COLO829 (cell line): Measurements from ENCODE around the gene GFRA1.
A peak's percentile ranks its signal among the peaks of the same experiment; 100 is the strongest.
"Not testable (repeated sequence)": the region's sequence is repeated elsewhere in the genome, so short reads cannot be mapped to it uniquely, and the experiment has no call there.

ENCODE experiments used
- DNase-seq: peaks from one replicate; pipeline ENCODE4 v3.0.0; 2012; ENCODE audit warnings: low spot score

The GFRA1 gene

GRCh38 chr10:116195583-116195982 is 77.4 kb downstream of the GFRA1 start:
- no peak for DNase-seq

- DNase-seq: no peak
Measured at GRCh38 chr10:116195039-116195438, 78.0 kb downstream of the GFRA1 start.

GRCh38 chr10:116194061-116194460 is 78.9 kb downstream of the GFRA1 start:
- DNase-seq: no peak

DNA sequence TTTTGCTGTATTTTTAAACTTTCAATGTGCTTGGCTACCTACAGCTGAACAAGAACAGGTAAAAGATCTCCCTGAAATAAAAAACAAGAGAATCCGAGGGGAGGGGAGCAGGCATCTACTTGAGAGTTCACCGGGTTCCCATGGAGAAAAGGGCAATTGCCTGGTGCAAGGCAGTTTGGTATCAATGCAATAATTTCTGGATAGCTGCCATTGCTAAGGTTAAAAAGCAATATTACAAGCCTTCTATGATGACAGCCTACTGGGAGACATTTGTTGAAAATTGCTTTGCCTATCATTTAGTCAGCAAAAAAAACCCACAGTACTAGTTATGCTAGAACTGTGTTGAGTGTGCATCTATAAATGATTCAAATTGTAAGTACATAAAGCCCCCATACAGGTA is 82.1 kb downstream of the GFRA1 start:
- no peak for DNase-seq

DNA sequence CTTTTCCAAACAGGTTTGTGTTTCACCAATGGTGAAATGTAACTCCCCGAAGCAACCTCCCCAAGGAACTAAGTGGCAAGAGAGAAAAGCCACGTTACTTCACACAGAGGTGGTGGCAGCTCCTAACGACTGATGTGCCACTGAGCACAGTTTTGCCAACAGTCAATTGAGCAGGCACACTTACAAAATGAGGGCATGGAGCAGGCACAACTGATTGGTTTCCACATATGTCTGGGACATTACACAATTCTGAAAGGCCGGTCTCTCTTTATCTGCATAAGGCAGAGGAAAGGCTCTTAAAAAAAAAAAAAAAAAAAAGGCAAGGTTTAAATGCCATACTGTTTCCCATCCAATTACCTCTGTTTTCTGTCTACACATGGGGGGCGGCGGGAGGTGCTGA is 86.7 kb downstream of the GFRA1 start:
- no peak for DNase-seq

DNA sequence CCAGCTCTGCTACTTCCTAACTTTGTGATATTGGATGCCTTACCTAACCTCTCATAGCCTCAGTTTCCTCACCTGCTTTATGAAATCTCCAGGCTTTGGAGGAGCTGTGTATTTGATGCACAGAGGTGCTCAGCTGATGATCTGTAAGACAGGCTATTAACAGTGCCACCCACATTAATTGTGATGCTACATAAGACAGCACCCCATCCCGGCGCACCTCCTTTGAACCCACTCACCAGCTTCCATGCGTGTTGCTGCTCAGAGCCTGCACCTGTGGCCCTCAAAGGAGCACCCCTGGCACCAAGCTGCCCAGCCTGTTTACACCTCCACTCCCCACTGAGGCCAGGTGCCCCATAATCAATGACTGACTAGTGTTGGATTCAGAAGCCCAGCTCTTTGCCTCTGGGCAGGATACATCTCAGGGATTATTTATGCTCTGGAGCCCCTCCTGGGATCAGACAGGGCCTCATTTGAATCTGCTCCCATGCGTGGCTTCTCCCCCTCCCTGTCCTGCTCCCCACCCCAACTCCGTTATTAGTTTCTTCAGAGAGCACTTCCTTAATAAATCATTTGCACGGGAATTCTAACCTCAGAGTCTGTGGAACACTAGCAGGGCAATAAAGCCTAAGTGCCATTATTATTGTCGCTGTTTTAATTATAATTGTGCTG is 87.7 kb downstream of the GFRA1 start:
- no peak for DNase-seq

DNA sequence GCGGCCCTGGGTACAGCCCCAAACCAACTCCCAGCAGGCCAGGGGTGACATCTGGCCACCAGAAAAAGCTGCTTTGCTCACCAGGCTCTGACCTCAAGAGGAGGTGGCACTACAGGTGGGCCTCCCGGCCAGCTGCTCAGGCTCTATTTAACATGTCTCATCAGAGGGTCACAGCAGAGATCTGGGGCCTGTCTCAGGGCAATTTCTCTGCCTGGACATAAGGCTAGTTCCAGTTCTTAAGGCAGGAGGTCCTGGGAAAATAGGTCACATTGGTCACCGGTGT is 88.6 kb downstream of the GFRA1 start:
- no peak for DNase-seq

- DNase-seq: peak; percentile 33
Measured at GRCh38 chr10:116183733-116184511, 89.1 kb downstream of the GFRA1 start.

DNA sequence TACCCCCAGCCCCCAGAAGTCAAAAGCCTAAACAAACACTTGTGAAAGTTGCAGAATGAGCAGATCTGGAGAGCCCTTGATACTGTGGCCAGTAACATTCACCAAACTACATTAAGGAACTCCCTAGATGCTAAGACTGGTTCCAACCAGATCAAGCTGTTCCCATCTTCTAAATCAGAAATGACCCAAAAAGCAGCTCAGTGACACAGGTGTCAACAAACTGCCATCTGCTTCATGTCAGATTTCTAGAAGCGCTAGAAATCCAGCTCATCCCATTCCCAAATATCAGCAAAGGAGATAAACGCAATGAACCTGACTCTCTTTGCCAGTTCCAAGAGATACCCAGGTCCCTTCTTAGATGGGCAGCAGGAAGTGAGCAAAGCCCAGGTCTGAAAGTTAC is 90.6 kb downstream of the GFRA1 start:
- DNase-seq: no peak

DNA sequence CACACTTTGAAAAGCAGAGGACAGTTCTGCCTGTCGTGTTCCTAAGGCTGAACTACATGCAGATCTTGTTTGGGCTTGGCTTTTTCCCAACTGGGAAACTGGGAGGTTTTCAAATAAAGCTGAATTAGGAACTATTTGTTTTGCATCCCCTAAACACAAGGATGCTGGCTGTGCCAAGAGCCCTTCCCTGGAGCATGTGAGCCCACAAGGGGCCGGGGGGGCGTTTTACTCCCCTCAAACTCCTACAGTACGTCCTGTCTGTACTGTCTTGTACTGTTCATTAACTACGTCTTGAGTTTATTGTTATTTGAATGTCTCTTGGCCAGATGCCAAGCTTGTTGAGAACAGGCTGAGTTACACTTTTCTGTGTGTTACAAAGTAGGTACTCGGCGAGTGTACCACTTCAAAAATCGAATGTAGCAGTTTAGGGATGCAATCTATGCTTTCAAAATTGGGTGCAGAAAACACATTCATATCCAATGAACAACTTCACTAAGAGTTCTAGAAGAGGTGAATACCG is 94.9 kb downstream of the GFRA1 start:
- no peak for DNase-seq

- no peak for DNase-seq
Measured at GRCh38 chr10:116175231-116175630, 97.8 kb downstream of the GFRA1 start.

DNA sequence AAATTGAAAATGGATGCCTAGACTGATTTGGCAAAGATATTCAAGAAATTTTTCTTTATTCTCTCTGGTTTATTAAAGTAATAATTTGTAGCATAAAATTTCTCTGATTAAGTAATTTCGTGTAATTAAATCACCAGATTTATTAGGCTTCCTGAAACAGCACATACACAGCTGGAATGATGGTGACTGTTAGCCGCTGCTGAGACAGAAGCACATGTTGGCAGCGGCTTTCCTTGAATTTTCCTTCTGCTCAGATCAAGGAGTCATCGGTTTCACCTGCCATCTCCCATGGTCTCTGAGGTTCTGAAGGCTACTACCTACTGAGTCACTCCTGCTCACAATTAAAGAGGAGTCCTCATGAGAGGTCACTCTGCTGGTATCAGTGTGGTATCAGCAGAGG is 101.5 kb downstream of the GFRA1 start:
- no peak for DNase-seq

- DNase-seq: peak; percentile 63
Measured at GRCh38 chr10:116170815-116171250, 102.2 kb downstream of the GFRA1 start.

GRCh38 chr10:116169782-116170445 is 103.1 kb downstream of the GFRA1 start:
- DNase-seq: no peak

- DNase-seq: no peak
Measured at GRCh38 chr10:116168745-116169144, 104.3 kb downstream of the GFRA1 start.

DNA sequence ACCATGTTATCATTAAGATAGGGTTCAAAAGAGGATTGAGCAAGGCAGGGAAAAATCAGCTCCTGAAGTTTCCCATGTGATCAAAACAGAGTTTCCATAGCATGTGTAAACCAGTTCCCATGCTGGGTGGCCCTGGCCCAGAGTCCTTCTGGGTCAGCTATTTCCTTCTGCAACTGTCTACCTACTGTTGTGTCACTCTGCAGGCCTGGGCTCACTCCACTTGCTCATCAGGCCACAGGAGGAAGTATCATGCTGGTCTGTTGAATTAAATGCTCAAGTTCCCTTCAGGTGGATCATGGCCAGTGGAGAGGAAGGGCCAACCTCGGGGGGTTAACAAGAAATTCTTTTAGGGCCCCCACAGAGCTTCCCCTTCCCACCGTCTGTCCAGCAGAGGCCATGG is 104.7 kb downstream of the GFRA1 start:
- no peak for DNase-seq

DNA sequence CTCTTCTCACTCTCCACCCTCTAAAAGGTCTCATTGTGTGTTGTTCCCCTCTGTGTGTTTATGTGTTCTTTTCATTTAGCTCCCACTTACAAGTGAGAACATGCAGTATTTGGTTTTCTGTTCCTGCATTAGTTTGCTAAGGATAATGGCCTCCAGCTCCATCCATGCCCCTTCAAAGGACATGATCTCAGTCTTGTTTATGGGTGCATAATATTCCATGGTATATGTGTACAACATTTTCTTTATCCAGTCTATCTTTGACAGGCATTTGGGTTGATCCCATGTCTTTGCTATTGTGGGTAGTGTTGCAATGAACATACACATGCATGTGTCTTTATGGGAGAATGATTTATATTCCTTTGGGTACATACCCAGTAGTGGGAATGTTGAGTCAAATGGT is 107.1 kb downstream of the GFRA1 start:
- DNase-seq: not testable (repeated sequence)

DNA sequence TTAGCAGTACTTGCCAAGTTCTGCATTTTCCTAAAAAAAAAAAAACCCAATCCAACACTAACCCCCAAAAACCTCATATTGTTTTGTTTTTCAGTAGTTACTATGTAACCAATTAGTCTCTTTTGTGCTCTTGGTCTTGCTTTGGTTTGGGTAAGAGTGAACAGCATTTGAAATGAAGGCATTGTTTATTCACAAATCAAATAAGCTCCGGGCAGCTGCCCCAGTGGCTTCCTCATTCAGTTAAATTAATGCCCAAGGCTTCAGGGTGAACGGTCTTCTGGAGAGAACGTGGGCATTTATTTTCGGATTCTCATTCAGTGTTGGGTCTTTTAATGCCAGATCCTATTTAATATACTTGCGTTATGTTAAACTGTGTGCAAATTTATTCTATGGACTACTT is 108.7 kb downstream of the GFRA1 start:
- no peak for DNase-seq

- no peak for DNase-seq
Measured at GRCh38 chr10:116163333-116164131, 109.5 kb downstream of the GFRA1 start.

- DNase-seq: no peak
Measured at GRCh38 chr10:116162851-116163250, 110.2 kb downstream of the GFRA1 start.

DNA sequence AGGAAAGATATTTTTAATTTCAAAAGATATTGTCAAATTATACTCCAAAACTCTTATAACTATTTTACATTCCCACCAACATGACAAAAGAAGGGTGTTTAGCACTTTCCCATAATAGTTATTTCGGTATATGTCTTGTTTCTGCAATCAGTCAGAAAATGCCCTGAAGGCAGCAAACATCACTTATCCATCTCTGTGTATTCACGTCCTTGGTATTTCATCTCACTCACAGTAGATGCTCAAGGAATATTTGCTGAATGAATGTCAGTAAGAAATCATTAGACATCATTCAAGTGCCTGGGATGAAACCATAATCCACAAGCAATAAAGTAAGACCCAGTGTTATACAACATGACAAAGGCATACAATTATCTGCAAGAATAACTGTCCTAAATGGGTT is 112.7 kb downstream of the GFRA1 start:
- DNase-seq: no peak

DNA sequence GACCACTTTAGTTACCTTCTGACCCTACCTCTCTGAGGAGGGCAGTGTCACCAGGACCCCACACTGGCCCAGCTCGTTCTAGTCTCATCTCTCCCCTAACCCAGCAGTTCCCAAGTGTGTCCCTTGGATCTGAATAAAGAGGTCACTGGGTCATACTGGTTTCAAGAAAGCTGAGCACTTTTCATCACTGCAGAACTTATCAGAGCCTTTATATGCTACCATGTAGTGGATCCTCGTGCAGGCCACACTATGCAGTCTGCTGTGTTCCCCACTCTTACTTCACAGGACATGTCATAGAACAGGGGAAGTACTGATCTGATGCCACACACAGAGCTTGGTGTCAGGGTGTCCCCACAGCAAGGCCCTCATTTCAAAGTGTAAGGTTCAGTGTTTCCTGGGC is 113.8 kb downstream of the GFRA1 start:
- no peak for DNase-seq
